OCI-LY7 (cell line): ENCODE measurements around the gene ARL16.

ENCODE experiments used
- CTCF ChIP-seq: fragments of 200-600 bp; sonication (generic); conservative IDR thresholded peaks from 2 replicates; pipeline ENCODE4 v1.5.1; 2014; ENCODE audit warnings: mild to moderate bottlenecking, antibody characterized with exemption, low read length, moderate library complexity, mixed read lengths
- EZH2phosphoT487 ChIP-seq: fragments of 200-600 bp; sonication (generic); IDR thresholded peaks from 2 replicates; pipeline ENCODE4 v1.6.1; 2018; ENCODE audit warnings: low read depth, borderline replicate concordance, mild to moderate bottlenecking, mixed run types, antibody characterized with exemption, low read length, moderate library complexity, mixed read lengths

- TF ChIP-seq EZH2phosphoT487 (no peak), CTCF (no peak)
Observed at GRCh38 chr17:81705518-81706231, 22.1 kb upstream of the ARL16 start.
